Body of pancreas (tissue), 4 donors: ENCODE measurements around the gene TMEM91.

Experiments
- CTCF ChIP-seq, 7 experiments: fragments of 450-650 bp in 4 of 7; fragments of 200-600 bp in 3 of 7; sonication (generic) in 3 of 7; IDR thresholded peaks; one replicate each; pipeline ENCODE4 v1.5.1; 2016 to 2019; ENCODE audit warnings: antibody characterized with exemption in 7 of 7
- POLR2A ChIP-seq, 3 donors: fragments of 450-650 bp; IDR thresholded peaks; one replicate each; pipeline ENCODE4 v1.6.1; 2016; ENCODE audit warnings: antibody characterized with exemption in 3 of 3, mild to moderate bottlenecking in 2 of 3

- TF ChIP-seq CTCF (IDR thresholded peaks at IDR 0.05), result no peak
- TF ChIP-seq POLR2A (IDR thresholded peaks at IDR 0.05), result no peak
Observed at GRCh38 chr19:41403181-41403970, 27.0 kb downstream of the TMEM91 start.
